DND-41 (cell line): ENCODE measurements around the gene DENND1A.

Experiments used
- EZH2 ChIP-seq: IDR thresholded peaks from 3 replicates; pipeline ENCODE4 v1.6.1; 2012; ENCODE audit warnings: borderline replicate concordance, low read depth, mild to moderate bottlenecking, moderate library complexity, low read length, inconsistent platforms; ENCODE audit not compliant: severe bottlenecking
- TF ChIP-seq, protein P1 (sequence below): IDR thresholded peaks from 2 replicates; pipeline ENCODE4 v1.5.1; 2012; ENCODE audit warnings: borderline replicate concordance, low read length, moderate library complexity, mild to moderate bottlenecking; ENCODE audit not compliant: poor library complexity, severe bottlenecking; ENCODE audit errors: extremely low read depth

DNA sequence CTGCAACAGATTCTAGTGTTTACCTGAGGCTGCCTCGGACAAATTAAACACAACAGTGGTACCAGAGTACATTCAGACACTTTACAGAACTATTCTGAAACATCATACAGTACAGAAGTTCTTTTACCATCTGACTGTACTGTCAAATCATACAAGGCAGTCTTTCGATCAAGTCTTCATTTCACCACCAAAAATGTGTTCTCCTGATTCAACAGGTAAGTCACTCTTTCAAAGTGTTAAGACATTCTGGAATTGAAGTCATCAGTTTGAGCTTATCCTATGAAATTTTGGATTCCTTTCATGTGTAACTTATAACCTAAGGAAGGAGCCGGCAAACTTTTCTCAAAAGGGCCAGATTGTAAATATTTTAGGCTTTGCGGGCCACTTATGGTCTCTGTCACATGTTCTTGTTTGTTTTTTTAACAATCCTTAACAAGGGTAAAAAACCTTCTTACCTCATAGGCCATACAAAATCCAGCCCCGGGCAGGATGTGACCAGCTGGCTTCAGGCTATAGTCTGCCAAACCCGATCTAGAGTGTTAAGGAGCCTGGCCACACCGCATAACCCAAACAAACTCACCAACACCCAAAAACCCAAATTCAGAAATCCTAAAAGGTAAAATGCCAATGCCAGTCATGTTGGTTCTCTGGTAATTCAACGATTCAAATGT, 151.6 kb downstream of the DENND1A start:
- no peak for TF ChIP-seq EZH2
- TF ChIP-seq, protein P1, sequence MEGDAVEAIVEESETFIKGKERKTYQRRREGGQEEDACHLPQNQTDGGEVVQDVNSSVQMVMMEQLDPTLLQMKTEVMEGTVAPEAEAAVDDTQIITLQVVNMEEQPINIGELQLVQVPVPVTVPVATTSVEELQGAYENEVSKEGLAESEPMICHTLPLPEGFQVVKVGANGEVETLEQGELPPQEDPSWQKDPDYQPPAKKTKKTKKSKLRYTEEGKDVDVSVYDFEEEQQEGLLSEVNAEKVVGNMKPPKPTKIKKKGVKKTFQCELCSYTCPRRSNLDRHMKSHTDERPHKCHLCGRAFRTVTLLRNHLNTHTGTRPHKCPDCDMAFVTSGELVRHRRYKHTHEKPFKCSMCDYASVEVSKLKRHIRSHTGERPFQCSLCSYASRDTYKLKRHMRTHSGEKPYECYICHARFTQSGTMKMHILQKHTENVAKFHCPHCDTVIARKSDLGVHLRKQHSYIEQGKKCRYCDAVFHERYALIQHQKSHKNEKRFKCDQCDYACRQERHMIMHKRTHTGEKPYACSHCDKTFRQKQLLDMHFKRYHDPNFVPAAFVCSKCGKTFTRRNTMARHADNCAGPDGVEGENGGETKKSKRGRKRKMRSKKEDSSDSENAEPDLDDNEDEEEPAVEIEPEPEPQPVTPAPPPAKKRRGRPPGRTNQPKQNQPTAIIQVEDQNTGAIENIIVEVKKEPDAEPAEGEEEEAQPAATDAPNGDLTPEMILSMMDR: no peak
